K562 (cell line): ENCODE measurements around the gene ATP6V0D1. TPM values are rescaled to one million over a fixed set of nuclear protein-coding genes. Genes with fewer than 3 reads are reported as not detected.

Source experiments
- CCNT2 ChIP-seq: IDR thresholded peaks from 2 replicates; pipeline ENCODE4 v1.6.1; 2011; ENCODE audit warnings: borderline replicate concordance, low read depth, mild to moderate bottlenecking, moderate library complexity, mixed read lengths, low read length; ENCODE audit not compliant: insufficient read length; ENCODE audit errors: extremely low read depth
- CSDE1 ChIP-seq, 2 experiments: fragments of 450-650 bp; IDR thresholded peaks; 2 replicates each; pipeline ENCODE4 v1.6.1; 2016; ENCODE audit warnings: mild to moderate bottlenecking in 1 of 2
- NR1H2 ChIP-seq: sonication (generic); formaldehyde crosslinking; IDR thresholded peaks from 2 replicates; pipeline ENCODE4 v1.4.0; 2020; ENCODE audit warnings: mild to moderate bottlenecking, missing genetic modification reagents
- POLR2G ChIP-seq: fragments of 200-400 bp; formaldehyde crosslinking; IDR thresholded peaks from 2 replicates; pipeline ENCODE4 v1.6.1; 2017; ENCODE audit warnings: low read depth, mild to moderate bottlenecking, antibody characterized with exemption, low read length, moderate library complexity
- SMAD4 ChIP-seq: fragments of 250-450 bp; sonication (Bioruptor Pico); conservative IDR thresholded peaks from 2 replicates; pipeline ENCODE4 v1.8.0; 2021; ENCODE audit warnings: inconsistent platforms, mild to moderate bottlenecking, moderate library complexity
- SNIP1 ChIP-seq: fragments of 450-650 bp; IDR thresholded peaks from 2 replicates; pipeline ENCODE4 v1.7.1; 2017; ENCODE audit warnings: low read depth, mild to moderate bottlenecking
- SNRNP70 ChIP-seq: fragments of 200-400 bp; formaldehyde crosslinking; optimal IDR thresholded peaks from 2 replicates; pipeline ENCODE3; 2017; ENCODE audit warnings: low read depth, low read length
- THRAP3 ChIP-seq: fragments of 450-650 bp; IDR thresholded peaks from 2 replicates; pipeline ENCODE4 v1.6.1; 2016; ENCODE audit warnings: mild to moderate bottlenecking, inconsistent platforms, borderline replicate concordance
- ZBTB8A ChIP-seq: fragments of 450-650 bp; IDR thresholded peaks from 2 replicates; pipeline ENCODE4 v1.6.1; 2018; ENCODE audit warnings: mild to moderate bottlenecking, moderate library complexity; ENCODE audit not compliant: partially characterized antibody
- ZFP1 ChIP-seq: fragments of 450-650 bp; formaldehyde crosslinking; IDR thresholded peaks from 2 replicates; pipeline ENCODE4 v1.4.0; 2020; ENCODE audit warnings: mild to moderate bottlenecking, mixed read lengths
- ZNF408 ChIP-seq: fragments of 250-450 bp; sonication (Bioruptor Pico); IDR thresholded peaks from 2 replicates; pipeline ENCODE4 v1.4.0; 2020; ENCODE audit warnings: low read depth, mild to moderate bottlenecking, moderate library complexity
- ZNF778 ChIP-seq: fragments of 450-650 bp; formaldehyde crosslinking; IDR thresholded peaks from 2 replicates; pipeline ENCODE4 v1.4.0; 2020; ENCODE audit warnings: mild to moderate bottlenecking, moderate library complexity
- polyA plus RNA-seq, 8 experiments: library from polyadenylated mRNA; depleted of rRNA in 4 of 8; stranded (reverse) in 5 of 8; unstranded in 3 of 8; fragments of >200 nt; fragmentation: Nextera tagmentation in 2 of 8; fragmentation: Illumina TruSeq in 1 of 8; extraction: Ambion mirVana in 2 of 8; extraction: Trizol in 1 of 8; gene quantifications; 2 replicates each; pipeline versions ENCODE4 v1.2.1 to v1.2.3, GENCODE V29; 2011 to 2014; ENCODE audit warnings: inconsistent platforms in 1 of 8, missing spikeins in 1 of 8
- total RNA-seq, 7 experiments: library from RNA; depleted of rRNA in 6 of 7; stranded (reverse); fragments of >200 nt in 6 of 7; fragmentation: Illumina TruSeq in 2 of 7; extraction: Trizol in 2 of 7; gene quantifications; 2 replicates each; pipeline versions ENCODE4 v1.2.1 to v1.2.3, GENCODE V29; 2011 to 2021; ENCODE audit warnings: low replicate concordance in 1 of 7
- TF ChIP-seq, protein P1 (sequence below), 2 experiments: fragments of 450-650 bp in 1 of 2; sonication (generic) in 1 of 2; formaldehyde crosslinking in 1 of 2; IDR thresholded peaks in 1 of 2; conservative IDR thresholded peaks in 1 of 2; 2 replicates each; pipeline versions ENCODE4 v1.6.1 to v1.8.1; 2016 to 2023; ENCODE audit warnings: mild to moderate bottlenecking in 2 of 2, moderate library complexity in 2 of 2, inconsistent platforms in 1 of 2, missing genetic modification reagents in 1 of 2
- TF ChIP-seq, protein P2 (sequence below): fragments of 200-800 bp; sonication (Bioruptor generic); IDR thresholded peaks from 2 replicates; pipeline ENCODE4 v1.6.1; 2016; ENCODE audit warnings: missing genetic modification characterization, missing compliant biosample characterization
- TF ChIP-seq, protein P3 (sequence below): sonication (generic); formaldehyde crosslinking; IDR thresholded peaks from 2 replicates; pipeline ENCODE4 v1.8.1; 2023; ENCODE audit warnings: mild to moderate bottlenecking, missing genetic modification reagents, moderate library complexity
- TF ChIP-seq, protein P4 (sequence below): IDR thresholded peaks from 2 replicates; pipeline ENCODE4 v1.6.1; 2012; ENCODE audit warnings: low read depth, low read length, improper control_type of control experiment, borderline replicate concordance

ATP6V0D1 gene
- total and polyA plus RNA-seq, 9 of the 15 experiments (the other 6 are each of a cell fraction or from before 2014, with no cell fraction given): 23.2 to 69.7 (median 45.6) TPM

DNA sequence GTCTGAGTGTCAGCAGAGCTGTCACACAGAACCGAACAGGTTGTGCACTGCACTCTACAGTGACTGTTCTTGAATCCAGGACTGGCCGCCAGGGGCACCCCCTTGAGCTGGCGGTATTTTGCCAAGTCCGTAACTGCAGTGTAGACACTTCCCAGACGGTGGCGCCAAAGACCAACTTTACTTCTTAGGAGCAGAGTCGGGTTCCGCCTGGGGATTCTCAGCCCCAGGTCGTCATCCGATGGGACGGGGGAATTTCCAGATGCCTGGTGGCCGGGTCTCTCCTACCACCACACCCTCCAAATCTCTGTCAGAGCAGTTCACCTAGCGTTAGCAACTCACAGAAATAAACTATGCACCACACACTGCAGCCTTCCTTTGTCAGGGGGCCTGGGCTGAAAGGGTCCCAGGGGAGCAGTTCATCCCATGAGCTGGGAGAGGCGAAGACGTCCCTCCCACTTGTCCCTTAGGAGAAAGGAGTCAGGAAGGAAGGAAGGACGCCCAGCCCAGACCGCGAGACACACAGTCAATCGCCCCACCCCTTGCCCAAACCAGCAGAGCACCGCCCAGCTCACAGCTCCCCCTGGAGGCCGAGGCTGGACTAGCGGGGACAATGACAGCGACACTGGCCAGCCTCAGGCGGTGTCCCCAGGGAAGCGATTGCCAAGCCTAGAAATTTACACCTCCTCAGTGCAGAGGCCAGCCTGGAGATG is 40.3 kb upstream of the ATP6V0D1 start (continued):
- TF ChIP-seq, protein P1, sequence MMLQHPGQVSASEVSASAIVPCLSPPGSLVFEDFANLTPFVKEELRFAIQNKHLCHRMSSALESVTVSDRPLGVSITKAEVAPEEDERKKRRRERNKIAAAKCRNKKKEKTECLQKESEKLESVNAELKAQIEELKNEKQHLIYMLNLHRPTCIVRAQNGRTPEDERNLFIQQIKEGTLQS (IDR thresholded peaks at IDR 0.05): no peak; the same call in 1 of the 2 replicates
- TF ChIP-seq, protein P1 (CRISPR knock-in tag; conservative IDR thresholded peaks at IDR 0.05): peak; percentile 48; the same call in 1 of the 2 replicates
- TF ChIP-seq, protein P2, sequence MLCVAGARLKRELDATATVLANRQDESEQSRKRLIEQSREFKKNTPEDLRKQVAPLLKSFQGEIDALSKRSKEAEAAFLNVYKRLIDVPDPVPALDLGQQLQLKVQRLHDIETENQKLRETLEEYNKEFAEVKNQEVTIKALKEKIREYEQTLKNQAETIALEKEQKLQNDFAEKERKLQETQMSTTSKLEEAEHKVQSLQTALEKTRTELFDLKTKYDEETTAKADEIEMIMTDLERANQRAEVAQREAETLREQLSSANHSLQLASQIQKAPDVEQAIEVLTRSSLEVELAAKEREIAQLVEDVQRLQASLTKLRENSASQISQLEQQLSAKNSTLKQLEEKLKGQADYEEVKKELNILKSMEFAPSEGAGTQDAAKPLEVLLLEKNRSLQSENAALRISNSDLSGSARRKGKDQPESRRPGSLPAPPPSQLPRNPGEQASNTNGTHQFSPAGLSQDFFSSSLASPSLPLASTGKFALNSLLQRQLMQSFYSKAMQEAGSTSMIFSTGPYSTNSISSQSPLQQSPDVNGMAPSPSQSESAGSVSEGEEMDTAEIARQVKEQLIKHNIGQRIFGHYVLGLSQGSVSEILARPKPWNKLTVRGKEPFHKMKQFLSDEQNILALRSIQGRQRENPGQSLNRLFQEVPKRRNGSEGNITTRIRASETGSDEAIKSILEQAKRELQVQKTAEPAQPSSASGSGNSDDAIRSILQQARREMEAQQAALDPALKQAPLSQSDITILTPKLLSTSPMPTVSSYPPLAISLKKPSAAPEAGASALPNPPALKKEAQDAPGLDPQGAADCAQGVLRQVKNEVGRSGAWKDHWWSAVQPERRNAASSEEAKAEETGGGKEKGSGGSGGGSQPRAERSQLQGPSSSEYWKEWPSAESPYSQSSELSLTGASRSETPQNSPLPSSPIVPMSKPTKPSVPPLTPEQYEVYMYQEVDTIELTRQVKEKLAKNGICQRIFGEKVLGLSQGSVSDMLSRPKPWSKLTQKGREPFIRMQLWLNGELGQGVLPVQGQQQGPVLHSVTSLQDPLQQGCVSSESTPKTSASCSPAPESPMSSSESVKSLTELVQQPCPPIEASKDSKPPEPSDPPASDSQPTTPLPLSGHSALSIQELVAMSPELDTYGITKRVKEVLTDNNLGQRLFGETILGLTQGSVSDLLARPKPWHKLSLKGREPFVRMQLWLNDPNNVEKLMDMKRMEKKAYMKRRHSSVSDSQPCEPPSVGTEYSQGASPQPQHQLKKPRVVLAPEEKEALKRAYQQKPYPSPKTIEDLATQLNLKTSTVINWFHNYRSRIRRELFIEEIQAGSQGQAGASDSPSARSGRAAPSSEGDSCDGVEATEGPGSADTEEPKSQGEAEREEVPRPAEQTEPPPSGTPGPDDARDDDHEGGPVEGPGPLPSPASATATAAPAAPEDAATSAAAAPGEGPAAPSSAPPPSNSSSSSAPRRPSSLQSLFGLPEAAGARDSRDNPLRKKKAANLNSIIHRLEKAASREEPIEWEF: no peak
- TF ChIP-seq, protein P3, sequence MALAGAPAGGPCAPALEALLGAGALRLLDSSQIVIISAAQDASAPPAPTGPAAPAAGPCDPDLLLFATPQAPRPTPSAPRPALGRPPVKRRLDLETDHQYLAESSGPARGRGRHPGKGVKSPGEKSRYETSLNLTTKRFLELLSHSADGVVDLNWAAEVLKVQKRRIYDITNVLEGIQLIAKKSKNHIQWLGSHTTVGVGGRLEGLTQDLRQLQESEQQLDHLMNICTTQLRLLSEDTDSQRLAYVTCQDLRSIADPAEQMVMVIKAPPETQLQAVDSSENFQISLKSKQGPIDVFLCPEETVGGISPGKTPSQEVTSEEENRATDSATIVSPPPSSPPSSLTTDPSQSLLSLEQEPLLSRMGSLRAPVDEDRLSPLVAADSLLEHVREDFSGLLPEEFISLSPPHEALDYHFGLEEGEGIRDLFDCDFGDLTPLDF (CRISPR knock-in tag): no peak
- TF ChIP-seq CSDE1 (IDR thresholded peaks at IDR 0.05) (no peak), ZNF408 (no peak), SNIP1 (no peak), SNRNP70 (no peak), ZFP1 (CRISPR knock-in tag) (no peak), THRAP3 (no peak), POLR2G (peak; percentile 49), CCNT2 (no peak), NR1H2 (CRISPR knock-in tag) (no peak), SMAD4 (CRISPR knock-in tag) (peak; percentile 65; the same call in 1 of the 2 replicates), ZNF778 (CRISPR knock-in tag) (no peak), ZBTB8A (no peak)
- TF ChIP-seq, protein P4, sequence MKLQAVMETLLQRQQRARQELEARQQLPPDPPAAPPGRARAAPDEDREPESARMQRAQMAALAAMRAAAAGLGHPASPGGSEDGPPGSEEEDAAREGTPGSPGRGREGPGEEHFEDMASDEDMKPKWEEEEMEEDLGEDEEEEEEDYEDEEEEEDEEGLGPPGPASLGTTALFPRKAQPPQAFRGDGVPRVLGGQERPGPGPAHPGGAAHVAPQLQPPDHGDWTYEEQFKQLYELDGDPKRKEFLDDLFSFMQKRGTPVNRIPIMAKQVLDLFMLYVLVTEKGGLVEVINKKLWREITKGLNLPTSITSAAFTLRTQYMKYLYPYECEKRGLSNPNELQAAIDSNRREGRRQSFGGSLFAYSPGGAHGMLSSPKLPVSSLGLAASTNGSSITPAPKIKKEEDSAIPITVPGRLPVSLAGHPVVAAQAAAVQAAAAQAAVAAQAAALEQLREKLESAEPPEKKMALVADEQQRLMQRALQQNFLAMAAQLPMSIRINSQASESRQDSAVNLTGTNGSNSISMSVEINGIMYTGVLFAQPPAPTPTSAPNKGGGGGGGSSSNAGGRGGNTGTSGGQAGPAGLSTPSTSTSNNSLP: no peak
